GM21526 (cell line): ENCODE results near the gene ATP13A1.
"Not testable (repeated sequence)": the region's sequence is repeated elsewhere in the genome, so short reads cannot be mapped to it uniquely, and the experiment has no call there.

Source experiments
- ATAC-seq: cut with Tn5 transposase; IDR thresholded peaks from one replicate; pipeline ENCODE4 v1.9.1; 2021; ENCODE audit warnings: moderate library complexity; ENCODE audit not compliant: unreplicated experiment, low FRiP score

Gene ATP13A1

DNA sequence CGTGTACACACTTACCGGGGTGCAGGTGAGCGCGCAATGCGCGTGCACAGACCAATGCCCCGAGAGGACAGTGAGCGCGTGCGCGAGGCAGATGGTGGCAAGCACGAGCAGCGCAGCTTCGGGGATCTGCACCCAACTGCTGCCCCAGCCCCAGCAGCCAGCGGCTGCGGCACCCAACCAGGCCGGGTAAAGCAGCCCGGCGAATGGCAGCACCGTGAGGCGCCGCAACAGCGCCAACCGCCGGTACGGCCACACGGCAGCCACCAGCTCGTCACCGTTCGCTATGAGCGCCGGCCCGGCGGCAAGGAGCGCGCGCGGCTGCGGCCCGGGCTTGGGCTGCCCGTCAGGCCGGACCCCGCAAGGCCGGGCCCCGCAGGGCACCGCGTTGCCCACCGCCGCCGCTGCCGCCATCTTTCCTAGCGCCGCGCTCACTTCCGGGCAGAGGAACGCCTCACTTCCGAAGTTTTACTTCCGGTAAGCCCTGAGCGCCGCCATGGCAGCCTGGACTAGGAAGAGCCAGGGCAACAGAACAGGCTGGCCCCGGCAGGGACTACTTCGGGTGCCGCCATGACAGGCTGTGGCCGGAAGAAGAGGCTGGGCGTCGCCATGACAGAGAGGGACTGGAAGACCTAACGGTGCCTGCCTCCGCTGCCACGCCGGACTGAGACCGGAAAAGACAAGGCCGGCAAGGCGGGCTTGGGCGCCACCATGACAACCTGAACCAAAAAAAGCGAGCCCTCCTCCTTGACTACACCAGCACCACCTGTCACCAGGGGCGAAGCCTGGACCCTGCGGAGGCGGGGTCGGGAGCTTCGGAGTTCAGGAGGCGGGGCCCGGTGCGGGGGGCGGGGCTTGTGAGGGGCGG, at the start of gene ATP13A1:
Gene ATP13A1, minus strand, starts transcription at position 421 of the 865 bp plus-strand sequence. Its CDS starts 10 bp downstream, at position 411.
- ATAC-seq: peak; percentile 66

DNA sequence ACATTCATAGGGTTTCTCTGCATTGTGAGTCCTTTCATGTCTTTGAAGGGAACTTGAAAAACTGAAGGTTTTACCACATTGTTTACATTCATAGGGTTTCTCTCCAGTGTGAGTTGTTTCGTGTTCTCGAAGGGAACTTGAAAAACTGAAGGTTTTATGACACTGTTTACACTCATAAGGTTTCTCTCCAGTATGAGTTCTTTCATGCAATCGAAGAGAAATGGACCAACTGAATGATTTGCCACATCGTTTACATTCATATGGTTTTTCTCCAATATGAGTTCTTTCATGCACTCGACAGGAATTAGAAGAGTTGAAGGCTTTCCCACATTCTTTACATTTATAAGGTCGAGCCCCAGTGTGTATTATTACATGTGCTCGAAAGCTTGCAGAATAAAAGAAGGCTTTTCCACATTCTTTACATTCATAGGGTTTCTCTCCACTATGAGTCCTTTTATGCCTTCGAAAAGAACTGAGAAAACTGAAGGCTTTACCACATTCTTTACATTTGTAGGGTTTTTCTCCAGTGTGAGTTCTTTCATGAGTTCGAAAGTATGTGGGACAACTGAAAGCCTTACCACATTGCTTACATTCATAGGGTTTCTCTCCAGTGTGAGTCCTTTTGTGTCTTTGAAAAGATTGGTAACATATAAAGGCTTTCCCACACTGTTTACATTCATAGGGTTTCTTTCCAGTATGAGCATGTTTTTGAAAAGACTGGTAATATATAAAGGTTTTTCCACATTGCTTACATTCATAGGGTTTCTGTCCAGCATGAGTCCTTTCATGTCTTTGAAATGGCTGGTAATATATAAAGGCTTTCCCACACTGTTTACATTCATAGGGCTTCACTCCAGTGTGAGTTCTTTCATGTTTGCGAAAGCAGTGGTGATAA, 48.7 kb upstream of the ATP13A1 start:
- ATAC-seq: no peak

DNA sequence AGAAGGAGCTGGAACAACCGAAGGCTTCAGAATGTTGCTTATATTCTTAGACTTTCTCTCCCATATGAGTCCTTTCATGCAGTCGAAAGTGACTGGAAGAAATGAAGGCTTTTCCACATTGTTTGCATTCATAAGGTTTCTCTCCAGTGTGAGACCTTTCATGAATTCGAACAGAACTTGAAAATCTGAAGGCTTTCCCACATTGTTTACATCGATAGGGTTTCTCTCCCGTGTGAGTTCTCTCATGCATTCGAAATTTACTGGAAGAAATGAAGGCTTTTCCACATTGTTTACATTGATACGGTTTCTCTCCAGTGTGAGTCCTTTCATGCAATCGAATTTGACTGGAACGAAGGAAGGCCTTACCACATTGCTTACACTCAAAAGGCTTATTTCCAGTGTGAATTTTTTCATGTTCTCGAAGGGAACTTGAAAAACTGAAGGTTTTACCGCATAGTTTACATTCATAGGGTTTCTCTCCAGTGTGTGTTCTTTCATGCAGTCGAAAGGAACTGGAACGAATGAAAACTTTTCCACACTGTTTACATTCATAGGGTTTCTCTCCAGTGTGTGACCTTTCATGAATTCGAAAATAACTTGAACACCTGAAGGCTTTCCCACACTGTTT, 47.9 kb upstream of the ATP13A1 start:
- ATAC-seq: no peak

DNA sequence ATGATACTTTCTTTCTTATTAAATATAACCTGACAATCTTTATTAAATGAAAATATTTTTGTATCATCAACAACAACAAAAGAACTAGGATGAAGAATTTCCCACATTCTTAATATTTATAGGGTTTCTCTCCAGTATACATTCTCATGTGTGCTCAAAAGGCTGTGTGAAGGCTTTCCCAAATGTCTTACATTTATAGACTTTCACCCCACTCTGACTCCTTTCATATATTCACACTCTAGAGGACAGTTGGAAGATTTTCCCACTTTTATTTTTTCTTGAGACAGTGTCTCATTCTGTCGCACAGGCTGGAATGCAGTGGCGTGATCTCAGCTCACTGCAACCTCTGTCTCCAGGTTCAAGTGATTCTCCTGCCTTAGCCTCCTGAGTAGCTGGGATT, 47.0 kb upstream of the ATP13A1 start:
- ATAC-seq: no peak

DNA sequence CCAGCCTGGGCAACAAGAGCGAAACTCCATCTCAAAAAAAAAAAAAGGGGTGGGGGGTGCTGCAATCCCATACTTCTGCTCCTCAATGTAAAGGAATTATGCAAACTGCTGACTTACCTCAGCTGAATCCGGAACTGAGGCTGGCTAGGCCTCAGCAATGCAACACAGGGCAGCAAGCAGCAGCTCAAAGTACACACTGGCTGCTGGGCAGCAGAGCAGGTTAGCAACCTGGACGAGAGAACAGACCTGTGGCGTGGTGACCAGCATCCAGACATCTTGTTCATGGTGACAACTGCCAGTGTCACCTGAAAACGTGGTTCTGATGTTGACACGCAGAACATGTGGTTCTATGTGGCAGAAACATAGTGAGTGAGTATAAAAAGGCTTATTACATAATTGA, 41.4 kb upstream of the ATP13A1 start:
- no peak for ATAC-seq

DNA sequence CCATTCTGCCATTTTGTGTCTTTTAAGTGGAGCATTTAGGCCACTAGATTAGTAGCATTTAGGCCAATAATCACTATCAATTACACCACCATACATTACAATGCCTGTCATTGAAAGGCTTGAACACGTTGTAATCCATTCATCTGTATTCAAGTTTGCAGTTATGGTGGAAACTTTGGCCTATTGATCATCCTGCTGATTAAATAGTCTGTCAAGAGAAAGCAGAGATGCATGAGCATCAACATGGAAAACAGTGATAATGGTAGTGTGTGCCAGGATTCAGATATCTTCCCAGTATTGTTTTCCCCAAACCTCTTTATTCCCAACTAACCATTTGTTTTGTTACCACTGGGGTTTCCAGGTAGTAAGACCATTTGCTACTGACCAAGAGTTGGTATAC, 37.0 kb upstream of the ATP13A1 start:
- not testable (repeated sequence) for ATAC-seq

DNA sequence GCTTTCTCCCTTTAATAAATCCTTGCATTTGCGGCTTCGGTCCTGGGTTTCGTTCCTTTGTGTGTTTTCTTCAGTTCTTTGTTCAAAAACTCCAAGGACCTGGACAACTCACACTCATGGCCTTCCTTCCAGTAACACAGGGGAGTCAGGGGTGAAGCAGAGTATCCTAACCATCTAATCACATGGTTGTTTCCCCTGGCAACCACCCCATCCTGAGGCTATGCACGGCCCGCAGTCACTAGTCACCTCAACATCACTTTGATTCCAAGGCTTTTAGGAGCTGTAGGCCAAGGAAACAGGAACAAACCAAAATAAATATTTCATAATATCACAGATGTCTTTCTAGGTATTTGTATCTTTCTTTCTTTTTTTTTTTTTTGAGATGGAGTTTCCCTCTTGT, 34.1 kb upstream of the ATP13A1 start:
- ATAC-seq: no peak

DNA sequence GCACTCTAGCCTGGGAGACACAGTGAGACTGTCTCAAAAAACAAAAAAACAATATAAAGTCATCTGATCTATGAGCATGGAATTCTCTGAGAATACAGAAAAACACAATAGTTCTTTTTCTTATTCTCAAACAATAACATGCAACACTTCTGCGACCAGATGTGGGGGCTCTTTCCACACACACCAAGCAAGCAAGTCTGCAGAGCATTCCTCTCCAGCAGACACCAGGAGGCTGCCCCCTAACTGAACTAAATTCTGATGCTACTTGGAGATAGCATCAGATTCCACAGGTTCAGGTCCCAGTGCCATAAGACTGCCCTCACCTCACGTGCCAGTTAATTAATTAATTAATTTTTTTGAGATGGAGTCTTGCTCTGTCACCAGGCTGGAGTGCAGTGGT, 32.9 kb upstream of the ATP13A1 start:
- ATAC-seq: no peak

DNA sequence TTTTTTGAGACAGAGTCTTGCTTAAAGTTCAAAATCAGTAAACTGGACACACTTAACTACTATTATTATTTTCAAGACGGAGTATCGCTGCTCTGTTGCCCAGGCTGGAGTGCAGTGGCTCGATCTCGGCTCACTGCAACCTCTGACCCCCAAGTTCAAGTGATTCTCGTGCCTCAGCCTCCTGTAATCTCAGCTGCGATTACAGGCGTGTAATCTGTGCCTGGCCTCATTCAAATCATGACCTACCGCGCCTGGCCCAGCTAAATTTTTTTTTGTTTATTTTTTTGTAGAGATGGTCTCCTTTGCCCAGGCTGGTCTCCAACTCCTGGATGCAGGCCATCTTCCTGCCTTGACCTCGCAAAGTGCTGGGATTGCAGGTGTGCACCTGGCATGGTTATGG, 28.2 kb upstream of the ATP13A1 start:
- no peak for ATAC-seq

DNA sequence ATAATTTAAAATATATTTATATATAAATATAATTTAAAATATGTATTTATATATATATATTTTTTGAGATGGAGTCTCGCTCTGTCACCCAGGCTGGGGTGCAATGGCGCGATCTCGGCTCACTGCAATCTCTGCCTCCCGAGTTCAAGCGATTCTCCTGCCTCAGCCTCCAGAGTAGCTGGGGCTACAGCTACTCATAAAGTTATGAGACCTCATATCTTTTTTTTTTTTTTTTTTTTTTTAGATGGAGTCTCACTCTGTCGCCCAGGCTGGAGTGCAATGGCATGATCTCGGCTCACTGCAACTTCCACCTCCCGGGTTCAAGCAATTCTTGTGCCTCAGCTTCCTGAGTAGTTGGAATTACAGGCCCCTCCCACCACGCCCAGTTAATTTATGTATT, 25.5 kb upstream of the ATP13A1 start:
- ATAC-seq: not testable (repeated sequence)

DNA sequence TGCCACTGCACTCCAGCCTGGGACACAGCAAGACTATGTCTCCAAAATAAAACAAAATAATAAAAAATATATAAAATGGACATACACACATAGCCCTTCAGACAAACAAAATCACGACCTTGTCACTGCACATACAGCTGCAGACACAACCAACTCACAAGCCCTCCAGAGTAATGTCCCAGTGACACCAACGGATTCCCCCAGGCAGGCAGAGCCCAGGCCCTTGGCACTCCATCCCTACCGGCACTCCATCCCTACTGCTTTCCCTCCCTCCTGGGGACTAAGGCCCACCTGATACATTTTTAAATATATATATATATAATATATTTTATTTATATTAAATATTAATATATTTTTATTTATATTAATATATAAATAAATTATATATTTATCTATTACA, 23.6 kb upstream of the ATP13A1 start:
- ATAC-seq: no peak

DNA sequence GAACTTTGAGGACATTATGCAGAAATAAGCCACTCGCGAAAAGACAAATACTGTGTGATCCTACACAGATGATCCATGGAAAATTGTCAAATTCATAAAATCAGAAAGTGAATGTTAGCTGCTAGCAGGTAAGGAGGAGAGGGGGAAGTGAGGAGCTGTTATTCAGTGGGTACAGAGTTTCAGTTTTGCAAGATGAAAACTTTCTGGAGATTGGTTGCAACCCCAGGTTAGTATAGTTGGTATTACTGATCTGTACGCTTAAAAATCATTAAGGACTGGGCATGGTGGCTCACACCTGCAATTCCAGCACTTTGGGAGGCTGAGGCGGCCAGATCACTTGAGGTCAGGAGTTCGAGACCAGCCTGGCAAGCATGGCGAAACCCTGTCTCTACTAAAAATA, 23.1 kb upstream of the ATP13A1 start:
- ATAC-seq: no peak

DNA sequence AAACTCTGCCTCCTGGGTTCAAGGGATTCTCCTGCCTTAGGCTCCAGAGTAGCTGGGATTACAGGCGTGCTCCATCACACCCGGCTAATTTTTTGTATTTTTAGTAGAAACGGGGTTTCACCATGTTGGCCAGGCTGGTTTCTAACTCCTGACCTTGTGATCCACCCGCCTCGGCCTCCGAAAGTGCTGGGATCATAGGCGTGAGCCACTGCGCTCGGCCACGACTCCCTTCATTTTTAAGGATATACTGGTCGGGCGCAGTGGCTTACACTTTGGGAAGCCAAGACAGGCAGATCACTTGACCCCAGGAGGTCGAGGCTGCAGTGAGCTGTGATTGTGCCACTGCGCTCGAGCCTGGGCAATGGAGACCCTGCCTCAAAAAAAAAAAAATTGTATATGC, 22.6 kb upstream of the ATP13A1 start:
- not testable (repeated sequence) for ATAC-seq

DNA sequence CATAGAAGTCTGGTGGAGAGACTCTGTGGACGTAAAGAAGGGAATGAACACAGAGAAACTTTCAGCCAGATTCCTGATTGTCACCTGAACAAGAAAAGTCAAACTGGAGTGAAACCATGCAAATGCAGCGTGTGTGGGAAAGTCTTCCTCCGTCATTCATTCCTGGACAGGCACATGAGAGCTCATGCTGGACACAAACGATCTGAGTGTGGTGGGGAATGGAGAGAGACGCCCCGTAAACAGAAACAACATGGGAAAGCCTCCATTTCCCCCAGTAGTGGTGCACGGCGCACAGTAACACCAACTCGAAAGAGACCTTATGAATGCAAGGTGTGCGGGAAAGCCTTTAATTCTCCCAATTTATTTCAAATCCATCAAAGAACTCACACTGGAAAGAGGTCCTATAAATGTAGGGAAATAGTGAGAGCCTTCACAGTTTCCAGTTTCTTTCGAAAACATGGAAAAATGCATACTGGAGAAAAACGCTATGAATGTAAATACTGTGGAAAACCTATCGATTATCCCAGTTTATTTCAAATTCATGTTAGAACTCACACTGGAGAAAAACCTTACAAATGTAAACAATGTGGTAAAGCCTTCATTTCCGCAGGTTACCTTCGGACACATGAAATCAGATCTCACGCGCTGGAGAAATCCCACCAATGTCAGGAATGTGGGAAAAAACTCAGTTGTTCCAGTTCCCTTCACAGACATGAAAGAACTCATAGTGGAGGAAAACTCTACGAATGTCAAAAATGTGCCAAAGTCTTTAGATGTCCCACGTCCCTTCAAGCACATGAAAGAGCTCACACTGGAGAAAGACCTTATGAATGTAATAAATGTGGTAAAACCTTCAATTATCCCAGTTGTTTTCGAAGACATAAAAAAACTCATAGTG, 15.9 kb upstream of the ATP13A1 start:
- no peak for ATAC-seq

DNA sequence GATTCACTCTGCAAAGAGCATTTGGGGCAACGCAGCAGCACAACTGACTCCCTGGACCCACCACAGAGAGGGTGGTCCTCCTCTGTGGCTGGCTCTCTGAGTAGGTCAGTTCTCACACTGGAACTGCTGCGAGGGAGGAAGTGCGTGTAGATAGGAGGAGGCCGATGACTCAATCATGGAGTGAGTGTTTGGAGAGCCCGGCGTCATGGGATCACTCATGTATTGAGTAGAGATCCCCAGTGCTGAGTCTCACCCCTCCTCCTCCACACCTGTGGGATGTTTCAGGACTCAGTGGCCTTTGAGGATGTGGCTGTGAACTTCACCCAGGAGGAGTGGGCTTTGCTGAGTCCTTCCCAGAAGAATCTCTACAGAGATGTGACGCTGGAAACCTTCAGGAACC, 14.1 kb upstream of the ATP13A1 start:
- no peak for ATAC-seq

DNA sequence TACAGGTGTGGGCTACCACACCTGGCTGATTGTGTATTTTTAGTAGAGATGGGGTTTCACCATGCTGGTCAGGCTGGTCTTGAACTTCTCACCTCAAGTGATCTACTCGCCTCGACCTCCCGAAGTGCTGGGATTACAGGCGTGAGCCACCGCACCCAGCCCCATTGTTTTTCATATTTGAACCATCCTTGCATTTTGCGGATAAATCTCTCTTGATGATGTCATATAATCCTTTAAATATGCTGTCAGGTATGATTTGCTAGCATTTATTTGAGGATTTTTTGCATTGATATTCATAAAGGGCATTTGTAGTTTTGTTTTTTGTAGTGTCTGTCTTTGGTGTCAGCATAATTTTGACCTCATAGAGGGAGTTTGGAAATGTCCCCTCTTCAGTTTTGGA, 10.8 kb upstream of the ATP13A1 start:
- no peak for ATAC-seq

DNA sequence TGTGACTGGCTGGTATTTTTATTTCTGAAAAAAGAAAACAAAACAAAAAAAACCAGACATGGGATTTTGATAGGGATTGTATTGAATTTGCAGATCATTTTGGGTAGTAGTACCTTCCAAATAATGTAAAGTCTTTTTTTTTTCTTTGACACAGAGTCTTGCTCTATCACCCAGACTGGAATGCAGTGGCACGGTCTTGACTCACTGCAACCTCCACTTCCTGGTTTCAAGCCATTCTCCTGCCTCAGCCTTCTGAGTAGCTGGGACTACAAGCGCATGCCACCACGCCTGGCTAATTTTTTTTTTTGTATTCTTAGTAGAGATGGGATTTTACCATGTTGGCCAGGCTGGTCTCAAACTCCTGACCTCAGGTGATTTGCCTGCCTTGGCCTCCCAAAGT, 9.3 kb upstream of the ATP13A1 start:
- no peak for ATAC-seq

DNA sequence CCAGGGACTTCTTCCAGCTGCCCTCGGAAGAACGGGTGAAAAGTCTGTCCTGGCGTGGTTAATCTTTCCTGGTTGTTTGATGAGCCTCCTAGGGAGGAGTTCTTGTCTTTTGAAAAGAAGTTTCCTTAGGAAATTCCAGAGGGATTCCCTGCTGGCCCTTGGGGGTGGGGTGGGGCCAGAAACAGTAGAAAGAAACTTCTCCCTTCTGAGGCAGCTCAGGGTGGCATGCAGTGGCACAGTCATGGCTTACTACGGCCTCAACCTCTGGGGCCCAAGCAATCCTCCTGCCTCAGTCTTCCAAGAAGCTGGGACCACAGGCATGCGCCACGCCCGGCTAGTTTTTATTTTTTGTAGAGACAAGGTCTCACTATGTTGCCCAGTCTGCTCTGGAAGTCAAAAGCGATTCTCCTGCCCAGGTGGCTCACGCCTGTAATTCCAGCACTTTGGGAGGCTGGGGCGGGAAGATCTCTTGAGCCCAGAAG, 6.6 kb upstream of the ATP13A1 start:
- no peak for ATAC-seq

DNA sequence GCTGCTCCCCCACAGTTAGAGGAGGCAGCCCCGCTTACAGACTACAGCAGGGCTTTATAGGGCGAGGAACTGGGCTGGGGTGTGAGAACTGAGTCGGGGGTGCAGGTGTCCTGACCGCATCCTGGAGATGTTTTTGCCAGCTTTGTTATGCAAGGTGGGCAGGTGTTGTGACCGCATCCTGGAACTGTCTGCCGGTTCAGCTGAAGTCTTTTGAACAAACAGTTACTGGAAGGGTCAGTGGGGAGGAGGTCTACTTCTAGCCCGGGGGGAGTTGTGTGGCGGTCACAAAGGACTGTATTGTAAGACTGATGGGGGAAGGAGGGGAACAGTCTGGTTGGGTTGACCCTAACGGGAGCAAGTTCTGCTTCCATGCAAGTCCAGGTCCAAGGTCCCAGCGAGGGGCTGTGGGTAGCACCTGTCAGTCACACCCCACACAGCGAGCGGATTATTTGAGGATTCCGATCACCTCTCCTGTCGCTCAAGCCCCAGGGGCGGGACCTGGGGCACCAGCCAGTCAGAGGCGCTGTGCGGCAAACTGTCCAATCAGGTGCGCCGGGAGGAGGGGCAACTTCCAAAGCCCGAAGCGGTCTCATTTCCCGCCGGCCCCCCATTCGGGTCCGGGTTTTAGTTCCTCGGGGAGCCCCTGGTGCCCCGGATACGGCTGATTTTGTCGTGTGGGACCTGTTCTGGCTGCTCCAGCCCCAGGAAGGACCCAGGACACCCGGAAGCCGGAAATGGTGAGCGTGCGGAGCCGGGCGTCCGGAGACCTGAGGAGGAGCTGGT, 4.9 kb upstream of the ATP13A1 start, which contains the start of gene ZNF101:
Gene ZNF101, plus strand, starts transcription at position 610 of the 783 bp plus-strand sequence. Its CDS starts 125 bp downstream, at position 735.
- ATAC-seq: peak; percentile 64
